ENCODE results near the gene ARHGAP22.

Gene ARHGAP22

GRCh38 chr10:48459270-48460150, 145.4 kb downstream of the ARHGAP22 start:
- H3K27ac ChIP-seq (ENCODE audit: low read depth in 2 of 2, low read length in 2 of 2) = no peak overlapping the region
- no peaks in the 10 kb centered on the region for H3K36me3 ChIP-seq (ENCODE audit: control insufficient read depth in 2 of 2, insufficient read depth in 2 of 2, low read length in 2 of 2)
- no peaks in the 10 kb centered on the region for H3K27me3 ChIP-seq (ENCODE audit: control insufficient read depth in 2 of 2, insufficient read depth in 2 of 2, low read length in 2 of 2)
- H3K4me1 ChIP-seq (ENCODE audit: control insufficient read depth in 2 of 2, insufficient read depth in 2 of 2, low read length in 2 of 2) = no peaks in the 10 kb centered on the region
- H3K4me3 ChIP-seq (ENCODE audit: low read length in 2 of 2) = no peak overlapping the region
- no peak overlapping the region for H3K9ac ChIP-seq (ENCODE audit: low read depth in 1 of 2, low read length in 2 of 2)
- H3K9me3 ChIP-seq (ENCODE audit: control insufficient read depth in 2 of 2, low read length in 2 of 2) = no peaks in the 10 kb centered on the region

DNA sequence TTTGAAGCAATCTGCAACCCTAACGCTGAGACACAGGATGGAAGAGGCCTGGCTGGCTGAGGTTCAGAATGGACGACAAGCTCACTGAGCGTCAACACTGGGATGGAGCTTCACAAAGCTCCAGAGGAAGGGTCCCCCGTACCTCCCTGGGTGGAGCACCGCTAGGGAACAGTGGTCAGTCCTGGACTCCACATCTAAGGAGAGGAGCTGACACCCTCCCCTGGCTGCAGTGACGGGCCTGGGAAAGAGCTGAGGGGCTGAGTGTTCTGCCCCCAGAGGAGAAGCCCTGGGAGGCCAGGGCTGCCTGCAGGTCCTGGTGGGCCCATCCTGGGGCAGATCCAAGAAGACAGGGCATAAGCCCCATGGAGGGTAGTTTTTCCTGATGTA, 146.2 kb downstream of the ARHGAP22 start:
- no peaks in the 10 kb centered on the region for H3K9me3 ChIP-seq (ENCODE audit: control insufficient read depth in 2 of 2, low read length in 2 of 2)
- no peaks in the 10 kb centered on the region for H3K4me1 ChIP-seq (ENCODE audit: control insufficient read depth in 2 of 2, insufficient read depth in 2 of 2, low read length in 2 of 2)
- H3K4me3 ChIP-seq (ENCODE audit: low read length in 2 of 2) = no peak overlapping the region
- no peak overlapping the region for H3K9ac ChIP-seq (ENCODE audit: low read depth in 1 of 2, low read length in 2 of 2)
- no peak overlapping the region for H3K27ac ChIP-seq (ENCODE audit: low read depth in 2 of 2, low read length in 2 of 2)
- H3K36me3 ChIP-seq (ENCODE audit: control insufficient read depth in 2 of 2, insufficient read depth in 2 of 2, low read length in 2 of 2) = no peaks in the 10 kb centered on the region
- H3K27me3 ChIP-seq (ENCODE audit: control insufficient read depth in 2 of 2, insufficient read depth in 2 of 2, low read length in 2 of 2) = no peaks in the 10 kb centered on the region

DNA sequence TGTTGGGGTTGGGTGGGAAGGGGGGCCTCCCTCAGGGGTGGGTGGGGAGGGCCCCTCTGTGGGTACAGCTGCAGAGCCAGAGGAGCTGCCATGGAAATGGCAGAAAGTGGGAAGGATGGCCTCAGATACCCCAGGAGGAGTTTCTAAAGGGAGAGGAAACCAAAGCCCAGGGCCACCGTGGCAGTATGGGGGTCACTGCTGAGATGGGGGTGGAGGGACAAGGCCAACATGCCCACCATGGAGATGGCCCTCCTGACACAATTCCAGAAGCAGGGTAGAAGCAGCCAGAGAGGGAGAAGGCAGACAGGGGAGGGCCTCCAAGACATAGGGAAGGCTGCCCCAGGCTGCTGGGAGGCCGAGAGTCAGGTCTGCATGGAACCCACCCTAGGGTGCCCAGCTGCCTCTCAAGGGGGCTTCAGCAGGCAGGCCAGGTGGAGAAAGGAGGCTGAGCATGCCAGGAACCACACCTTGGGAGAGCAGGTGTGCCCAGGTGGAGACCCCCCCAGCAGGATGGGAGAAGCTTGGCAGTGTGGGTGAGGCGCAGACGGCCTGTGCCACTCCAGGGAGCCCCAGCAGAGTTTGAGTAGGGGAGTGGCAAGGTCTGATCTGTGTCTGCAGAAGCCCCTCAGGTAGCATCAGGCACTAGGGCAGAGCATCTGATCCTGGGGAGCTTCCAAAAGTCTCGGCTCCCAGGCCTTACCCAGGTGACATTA, 146.8 kb downstream of the ARHGAP22 start:
- no peaks in the 10 kb centered on the region for H3K9me3 ChIP-seq (ENCODE audit: control insufficient read depth in 2 of 2, low read length in 2 of 2)

DNA sequence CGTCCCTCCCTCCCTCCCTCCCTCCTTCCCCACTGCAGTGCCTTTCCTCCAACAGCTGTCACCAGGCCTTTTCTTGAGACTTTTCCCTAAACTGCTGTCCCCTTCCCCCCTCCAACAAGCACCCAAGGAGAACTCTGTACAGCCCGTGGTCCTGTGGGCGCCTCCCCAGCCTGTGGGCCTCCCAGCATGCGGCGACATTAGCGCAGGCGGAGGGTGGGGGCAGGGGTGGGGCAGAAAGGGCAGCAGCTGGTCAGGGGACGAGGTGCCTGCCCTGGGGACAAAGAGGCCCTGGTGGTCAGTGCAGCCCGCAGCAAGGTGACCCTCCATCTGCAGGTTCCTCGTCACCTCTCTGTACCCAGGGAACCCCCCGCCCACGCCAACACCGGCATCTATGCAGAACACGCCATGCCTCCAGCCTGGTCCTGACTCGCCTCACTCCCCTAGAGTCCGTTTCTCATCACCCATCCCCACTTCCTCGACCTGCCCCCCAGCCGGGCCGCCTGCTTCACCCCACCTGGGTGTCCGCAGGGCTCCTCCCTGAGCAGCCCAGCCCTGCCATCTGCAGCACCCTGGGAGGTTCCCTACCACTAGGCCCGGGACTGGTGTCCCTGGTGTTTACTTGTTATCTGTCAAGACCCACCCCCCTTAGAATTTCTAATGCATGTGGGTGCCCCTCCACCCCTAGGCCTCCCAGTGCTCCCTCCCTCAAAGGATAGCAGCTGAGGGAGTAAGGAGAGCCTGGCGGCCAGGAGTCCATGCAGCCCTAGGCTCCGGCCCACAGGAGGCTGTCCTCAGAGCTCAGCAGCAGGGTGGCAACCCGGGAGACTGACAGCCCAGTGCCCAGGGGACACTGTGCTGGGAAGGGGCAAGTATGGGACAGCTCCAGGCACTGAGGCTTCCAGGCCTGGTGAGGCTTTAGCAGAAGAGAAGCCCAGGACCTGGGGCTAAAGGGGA, 147.8 kb downstream of the ARHGAP22 start:
- Histone ChIP-seq H3K4me1 (ENCODE audit: control insufficient read depth in 2 of 2, insufficient read depth in 2 of 2, low read length in 2 of 2) (no peaks in the 10 kb centered on the region), H3K9ac (ENCODE audit: low read depth in 1 of 2, low read length in 2 of 2) (no peak overlapping the region), H3K36me3 (ENCODE audit: control insufficient read depth in 2 of 2, insufficient read depth in 2 of 2, low read length in 2 of 2) (no peaks in the 10 kb centered on the region), H3K9me3 (ENCODE audit: control insufficient read depth in 2 of 2, low read length in 2 of 2) (no peaks in the 10 kb centered on the region), H3K27me3 (ENCODE audit: control insufficient read depth in 2 of 2, insufficient read depth in 2 of 2, low read length in 2 of 2) (no peaks in the 10 kb centered on the region), H3K4me3 (ENCODE audit: low read length in 2 of 2) (no peak overlapping the region), H3K27ac (ENCODE audit: low read depth in 2 of 2, low read length in 2 of 2) (no peak overlapping the region)

More for the DNA sequence above, 146.8 kb downstream of the ARHGAP22 start:
- Histone ChIP-seq H3K4me3 (ENCODE audit: low read length in 2 of 2) (no peak overlapping the region), H3K4me1 (ENCODE audit: control insufficient read depth in 2 of 2, insufficient read depth in 2 of 2, low read length in 2 of 2) (no peaks in the 10 kb centered on the region), H3K27me3 (ENCODE audit: control insufficient read depth in 2 of 2, insufficient read depth in 2 of 2, low read length in 2 of 2) (no peaks in the 10 kb centered on the region), H3K9ac (ENCODE audit: low read depth in 1 of 2, low read length in 2 of 2) (no peak overlapping the region), H3K27ac (ENCODE audit: low read depth in 2 of 2, low read length in 2 of 2) (no peak overlapping the region), H3K36me3 (ENCODE audit: control insufficient read depth in 2 of 2, insufficient read depth in 2 of 2, low read length in 2 of 2) (no peaks in the 10 kb centered on the region)

GRCh38 chr10:48456361-48456804, 148.5 kb downstream of the ARHGAP22 start:
- Histone ChIP-seq H3K4me3 (ENCODE audit: low read length in 2 of 2) (no peak overlapping the region), H3K9me3 (ENCODE audit: control insufficient read depth in 2 of 2, low read length in 2 of 2) (no peaks in the 10 kb centered on the region), H3K4me1 (ENCODE audit: control insufficient read depth in 2 of 2, insufficient read depth in 2 of 2, low read length in 2 of 2) (no peaks in the 10 kb centered on the region), H3K9ac (ENCODE audit: low read depth in 1 of 2, low read length in 2 of 2) (no peak overlapping the region), H3K27ac (ENCODE audit: low read depth in 2 of 2, low read length in 2 of 2) (no peak overlapping the region), H3K36me3 (ENCODE audit: control insufficient read depth in 2 of 2, insufficient read depth in 2 of 2, low read length in 2 of 2) (no peaks in the 10 kb centered on the region), H3K27me3 (ENCODE audit: control insufficient read depth in 2 of 2, insufficient read depth in 2 of 2, low read length in 2 of 2) (no peaks in the 10 kb centered on the region)

DNA sequence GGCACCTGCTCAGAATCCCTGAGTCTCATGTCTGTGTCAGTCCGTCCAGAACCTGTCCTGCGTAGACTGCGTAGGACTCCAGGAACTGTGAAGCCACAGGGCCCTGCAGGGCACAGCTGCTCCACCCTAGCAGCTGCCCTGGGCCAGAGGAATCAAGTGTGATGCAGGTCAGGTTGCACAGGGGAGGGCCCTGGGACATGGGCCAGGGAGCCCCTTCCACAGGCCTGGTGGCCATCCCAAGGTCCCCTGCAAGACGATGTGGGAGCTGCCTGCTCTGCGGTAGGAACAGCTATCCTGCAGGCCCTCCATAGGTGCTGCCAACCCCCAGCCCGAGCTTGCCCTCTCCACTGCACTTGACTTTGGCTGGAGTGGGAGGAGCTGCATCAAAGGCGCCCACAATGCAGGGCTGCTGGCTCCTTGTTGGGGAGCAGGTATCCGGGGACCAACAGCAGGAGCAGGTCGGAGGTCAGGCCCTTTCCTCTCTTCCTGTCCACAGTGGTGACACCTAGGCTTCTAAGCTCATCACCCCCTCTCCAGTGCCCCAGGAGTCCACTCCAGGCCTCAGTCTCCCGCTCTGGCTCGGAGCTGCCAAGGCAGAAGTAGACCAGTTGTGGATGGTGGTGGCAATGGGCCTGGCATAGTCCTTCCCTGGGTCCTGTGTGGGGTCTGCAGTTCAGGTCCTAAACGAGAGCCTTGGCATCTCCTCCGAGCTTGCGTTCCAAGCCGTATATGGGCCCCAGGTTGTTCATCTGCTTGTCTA, 149.3 kb downstream of the ARHGAP22 start:
- no peaks in the 10 kb centered on the region for H3K36me3 ChIP-seq (ENCODE audit: control insufficient read depth in 2 of 2, insufficient read depth in 2 of 2, low read length in 2 of 2)
- H3K27me3 ChIP-seq (ENCODE audit: control insufficient read depth in 2 of 2, insufficient read depth in 2 of 2, low read length in 2 of 2) = no peaks in the 10 kb centered on the region
- no peak overlapping the region for H3K27ac ChIP-seq (ENCODE audit: low read depth in 2 of 2, low read length in 2 of 2)
- H3K4me1 ChIP-seq (ENCODE audit: control insufficient read depth in 2 of 2, insufficient read depth in 2 of 2, low read length in 2 of 2) = no peaks in the 10 kb centered on the region
- no peak overlapping the region for H3K4me3 ChIP-seq (ENCODE audit: low read length in 2 of 2)
- H3K9me3 ChIP-seq (ENCODE audit: control insufficient read depth in 2 of 2, low read length in 2 of 2) = no peaks in the 10 kb centered on the region
- H3K9ac ChIP-seq (ENCODE audit: low read depth in 1 of 2, low read length in 2 of 2) = no peak overlapping the region

GRCh38 chr10:48455055-48455391, 149.8 kb downstream of the ARHGAP22 start:
- Histone ChIP-seq H3K4me1 (ENCODE audit: control insufficient read depth in 2 of 2, insufficient read depth in 2 of 2, low read length in 2 of 2) (no peaks in the 10 kb centered on the region), H3K27me3 (ENCODE audit: control insufficient read depth in 2 of 2, insufficient read depth in 2 of 2, low read length in 2 of 2) (no peaks in the 10 kb centered on the region), H3K9me3 (ENCODE audit: control insufficient read depth in 2 of 2, low read length in 2 of 2) (no peaks in the 10 kb centered on the region), H3K4me3 (ENCODE audit: low read length in 2 of 2) (no peak overlapping the region), H3K9ac (ENCODE audit: low read depth in 1 of 2, low read length in 2 of 2) (no peak overlapping the region), H3K36me3 (ENCODE audit: control insufficient read depth in 2 of 2, insufficient read depth in 2 of 2, low read length in 2 of 2) (no peaks in the 10 kb centered on the region), H3K27ac (ENCODE audit: low read depth in 2 of 2, low read length in 2 of 2) (no peak overlapping the region)

DNA sequence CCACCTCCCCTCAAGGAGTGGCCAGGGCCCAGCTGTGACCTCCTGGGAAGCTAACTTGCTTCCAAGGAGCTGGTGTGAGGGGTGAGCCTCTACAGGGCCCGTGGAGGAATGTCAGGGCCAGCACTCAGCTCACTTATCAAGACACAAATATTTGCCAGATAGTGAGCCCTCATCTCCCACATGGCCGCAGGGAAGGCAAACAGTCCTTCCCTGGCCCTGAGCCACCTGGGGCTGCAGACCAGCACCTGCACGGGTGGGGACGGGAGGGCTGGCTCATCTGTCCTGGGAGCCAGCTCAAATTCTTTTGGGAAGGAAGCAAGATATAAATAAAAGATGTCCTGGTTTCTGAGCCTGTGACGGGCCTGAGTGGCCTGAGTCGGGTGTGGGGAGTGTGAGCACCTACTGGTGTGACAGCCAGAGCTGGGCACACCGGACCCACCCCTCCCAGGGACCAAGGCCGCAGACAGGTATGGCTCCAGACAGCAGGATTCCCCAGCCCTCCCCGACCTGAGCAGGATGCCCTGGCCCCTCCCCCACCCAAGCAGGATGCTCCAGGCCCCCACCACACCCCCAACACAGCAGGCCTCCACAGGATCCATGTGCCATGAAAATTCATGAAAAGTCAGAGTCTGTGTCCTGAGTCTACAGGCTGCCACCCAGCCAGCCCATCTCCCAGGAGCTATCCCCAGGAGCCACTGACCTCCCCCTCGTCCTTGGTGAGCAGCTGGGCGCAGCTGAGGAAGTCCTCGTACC, 150.4 kb downstream of the ARHGAP22 start:
- H3K36me3 ChIP-seq (ENCODE audit: control insufficient read depth in 2 of 2, insufficient read depth in 2 of 2, low read length in 2 of 2) = no peaks in the 10 kb centered on the region
- H3K9ac ChIP-seq (ENCODE audit: low read depth in 1 of 2, low read length in 2 of 2) = no peak overlapping the region
- H3K4me3 ChIP-seq (ENCODE audit: low read length in 2 of 2) = no peak overlapping the region
- H3K27ac ChIP-seq (ENCODE audit: low read depth in 2 of 2, low read length in 2 of 2) = no peak overlapping the region
- H3K27me3 ChIP-seq (ENCODE audit: control insufficient read depth in 2 of 2, insufficient read depth in 2 of 2, low read length in 2 of 2) = no peaks in the 10 kb centered on the region
- no peaks in the 10 kb centered on the region for H3K4me1 ChIP-seq (ENCODE audit: control insufficient read depth in 2 of 2, insufficient read depth in 2 of 2, low read length in 2 of 2)
- H3K9me3 ChIP-seq (ENCODE audit: control insufficient read depth in 2 of 2, low read length in 2 of 2) = no peaks in the 10 kb centered on the region
